HG03064 (cell line): ENCODE data around the gene ARHGEF17.

Source experiments
- ATAC-seq: cut with Tn5 transposase; IDR thresholded peaks from one replicate; pipeline ENCODE4 v1.9.1; 2021; ENCODE audit warnings: low read depth; ENCODE audit not compliant: unreplicated experiment

Gene ARHGEF17

GRCh38 chr11:73326929-73327811, 19.1 kb downstream of the ARHGEF17 start:
- no peak for ATAC-seq

- no peak for ATAC-seq
Observed at GRCh38 chr11:73327812-73328364, 19.8 kb downstream of the ARHGEF17 start.

GRCh38 chr11:73330569-73331093, 22.6 kb downstream of the ARHGEF17 start:
- no peak for ATAC-seq

GRCh38 chr11:73331138-73331916, 23.3 kb downstream of the ARHGEF17 start:
- ATAC-seq = no peak

- no peak for ATAC-seq
Observed at GRCh38 chr11:73333173-73333572, 25.1 kb downstream of the ARHGEF17 start.

- no peak for ATAC-seq
Observed at GRCh38 chr11:73333640-73334383, 25.7 kb downstream of the ARHGEF17 start.

- ATAC-seq = no peak
Observed at GRCh38 chr11:73334384-73335203, 26.5 kb downstream of the ARHGEF17 start.

- no peak for ATAC-seq
Observed at GRCh38 chr11:73335204-73335923, 27.3 kb downstream of the ARHGEF17 start.

- ATAC-seq = no peak
Observed at GRCh38 chr11:73337846-73338245, 29.8 kb downstream of the ARHGEF17 start.

GRCh38 chr11:73338279-73338678, 30.2 kb downstream of the ARHGEF17 start:
- no peak for ATAC-seq

GRCh38 chr11:73340164-73340563, 32.1 kb downstream of the ARHGEF17 start:
- ATAC-seq = no peak

GRCh38 chr11:73342633-73343032, 34.6 kb downstream of the ARHGEF17 start:
- ATAC-seq = no peak

- ATAC-seq = no peak
Observed at GRCh38 chr11:73343076-73343873, 35.2 kb downstream of the ARHGEF17 start.

- ATAC-seq = no peak
Observed at GRCh38 chr11:73344191-73344607, 36.1 kb downstream of the ARHGEF17 start.

GRCh38 chr11:73345481-73346160, 37.5 kb downstream of the ARHGEF17 start:
- ATAC-seq = no peak

- ATAC-seq = no peak
Observed at GRCh38 chr11:73346186-73346935, 38.3 kb downstream of the ARHGEF17 start.

GRCh38 chr11:73347067-73347466, 39.0 kb downstream of the ARHGEF17 start:
- ATAC-seq = no peak
